Stimulated activated naive B cell treated with anti-CD40 and anti-IgM and Interleukin-4, amounts not matched to agents 10 μg/mL and 1 μg/mL and 100 μg/mL, for 72 hours (primary cell): ENCODE results near the gene SOX10.

ENCODE experiments used
- ATAC-seq, 2 donors: fragments of 150-1000 bp; cut with Tn5 transposase; replicated peaks; 2 replicates each; pipeline ENCODE4 v1.10.0; 2021; ENCODE audit warnings: moderate library complexity in 1 of 2
- DNase-seq: peaks from one replicate; pipeline ENCODE4 v3.0.0; 2021
- H3K27ac Mint-ChIP-seq: one replicate; pipeline ENCODE4 v1.8.0; 2022; ENCODE audit warnings: mild to moderate bottlenecking, mixed read lengths
- H3K27me3 Mint-ChIP-seq, 2 donors: one replicate each; pipeline ENCODE4 v1.8.0; 2022; ENCODE audit warnings: mixed read lengths in 2 of 2
- H3K36me3 Mint-ChIP-seq, 2 donors: one replicate each; pipeline ENCODE4 v1.8.0; 2022; ENCODE audit warnings: mixed read lengths in 2 of 2, mild to moderate bottlenecking in 1 of 2
- H3K4me1 Mint-ChIP-seq, 2 donors: one replicate each; pipeline ENCODE4 v1.8.0; 2022; ENCODE audit warnings: mixed read lengths in 2 of 2, mild to moderate bottlenecking in 1 of 2
- H3K4me3 Mint-ChIP-seq, 2 donors: one replicate each; pipeline ENCODE4 v1.8.0; 2022; ENCODE audit warnings: mild to moderate bottlenecking in 2 of 2, mixed read lengths in 2 of 2, moderate library complexity in 1 of 2
- H3K9me3 Mint-ChIP-seq, 2 donors: one replicate each; pipeline ENCODE4 v1.8.0; 2022; ENCODE audit warnings: mixed read lengths in 2 of 2, mild to moderate bottlenecking in 1 of 2

SOX10 gene

GRCh38 chr22:37926771-37927636 is 57.4 kb downstream of the SOX10 start:
- Mint-ChIP-seq H3K9me3 (no peaks in the 10 kb centered on the region), H3K36me3 (peaks cover 23 to 29% of the 10 kb centered on the region in 2 donors), H3K4me1 (peaks cover 6 to 13% of the 10 kb centered on the region in 2 donors), H3K4me3 (no peak overlapping the region), H3K27me3 (no peaks in the 10 kb centered on the region), H3K27ac (no peak overlapping the region)
- no peak for DNase-seq
- no peak for ATAC-seq

- Mint-ChIP-seq H3K9me3 (no peaks in the 10 kb centered on the region), H3K36me3 (peaks cover 23 to 26% of the 10 kb centered on the region in 2 donors), H3K4me1 (peaks cover 0 to 7% of the 10 kb centered on the region in 2 donors), H3K27ac (no peak overlapping the region), H3K4me3 (no peak overlapping the region), H3K27me3 (no peaks in the 10 kb centered on the region)
- no peak for ATAC-seq
- DNase-seq, result no peak
These were observed 58.0 kb downstream of the SOX10 start for GRCh38 chr22:37926358-37926757.

- Mint-ChIP-seq H3K9me3 (no peaks in the 10 kb centered on the region), H3K4me3 (no peak overlapping the region), H3K4me1 (peaks cover 0 to 5% of the 10 kb centered on the region in 2 donors), H3K27me3 (no peaks in the 10 kb centered on the region), H3K36me3 (peaks cover 23 to 26% of the 10 kb centered on the region in 2 donors), H3K27ac (no peak overlapping the region)
- ATAC-seq (no peak), DNase-seq (no peak)
These were observed 58.6 kb downstream of the SOX10 start for GRCh38 chr22:37925767-37926166.

- Mint-ChIP-seq H3K4me3 (no peak overlapping the region), H3K27me3 (no peaks in the 10 kb centered on the region), H3K27ac (no peak overlapping the region), H3K36me3 (peaks cover 23 to 26% of the 10 kb centered on the region in 2 donors), H3K4me1 (peaks cover 2 to 3% of the 10 kb centered on the region in 2 donors), H3K9me3 (no peaks in the 10 kb centered on the region)
- DNase-seq (no peak), ATAC-seq (no peak)
These were observed 59.0 kb downstream of the SOX10 start for GRCh38 chr22:37925330-37925729.

GRCh38 chr22:37924386-37925065 is 59.8 kb downstream of the SOX10 start:
- Mint-ChIP-seq H3K4me1 (peaks cover 7 to 9% of the 10 kb centered on the region in 2 donors), H3K4me3 (no peak overlapping the region), H3K27ac (peak overlapping the region; percentile 51), H3K27me3 (no peaks in the 10 kb centered on the region), H3K36me3 (peaks cover 27 to 31% of the 10 kb centered on the region in 2 donors), H3K9me3 (no peaks in the 10 kb centered on the region)
- ATAC-seq, result no peak
- DNase-seq, result no peak

GRCh38 chr22:37923927-37924326 is 60.4 kb downstream of the SOX10 start:
- peaks cover 23 to 25% of the 10 kb centered on the region in 2 donors for H3K36me3 Mint-ChIP-seq
- H3K9me3 Mint-ChIP-seq, result no peaks in the 10 kb centered on the region
- H3K27ac Mint-ChIP-seq, result peak overlapping the region; percentile 51
- H3K4me1 Mint-ChIP-seq, result peaks cover 7 to 9% of the 10 kb centered on the region in 2 donors
- no peaks in the 10 kb centered on the region for H3K27me3 Mint-ChIP-seq
- ATAC-seq (no peak), DNase-seq (no peak)
- H3K4me3 Mint-ChIP-seq, result no peak overlapping the region
